Loucy (cell line): ENCODE data around the gene TRAF3IP1.

Experiments
- H2AFZ ChIP-seq: fragments of 200-600 bp; sonication (generic); 2 replicates; pipeline ENCODE4 v1.6.0; 2016; ENCODE audit warnings: antibody characterized with exemption, mild to moderate bottlenecking, low read length, moderate library complexity
- H3F3A ChIP-seq: fragments of 200-600 bp; 2 replicates; pipeline ENCODE4 v1.6.0; 2016; ENCODE audit warnings: antibody characterized with exemption, low read depth, mild to moderate bottlenecking
- H3K27me3 ChIP-seq: fragments of 200-600 bp; sonication (generic); 2 replicates; pipeline ENCODE4 v1.6.1; 2014; ENCODE audit warnings: low read length, mild to moderate bottlenecking; ENCODE audit not compliant: insufficient read depth, poor library complexity, severe bottlenecking
- H3K36me3 ChIP-seq: fragments of 200-600 bp; sonication (generic); 2 replicates; pipeline ENCODE4 v1.6.1; 2016; ENCODE audit warnings: low read length; ENCODE audit not compliant: insufficient read depth
- H3K4me1 ChIP-seq: fragments of 200-600 bp; sonication (generic); 2 replicates; pipeline ENCODE4 v1.5.1; 2014; ENCODE audit warnings: low read length, mild to moderate bottlenecking; ENCODE audit not compliant: insufficient read depth, poor library complexity, severe bottlenecking
- H3K4me2 ChIP-seq: fragments of 200-600 bp; sonication (generic); 2 replicates; pipeline ENCODE4 v1.6.0; 2014; ENCODE audit warnings: antibody characterized with exemption, low read length, low read depth, mild to moderate bottlenecking; ENCODE audit not compliant: poor library complexity, severe bottlenecking
- H3K4me3 ChIP-seq: fragments of 200-600 bp; sonication (generic); 2 replicates; pipeline ENCODE4 v1.5.1; 2014; ENCODE audit warnings: low read length, mild to moderate bottlenecking, mixed read lengths; ENCODE audit not compliant: poor library complexity, severe bottlenecking
- H3K79me2 ChIP-seq: fragments of 200-600 bp; sonication (generic); 2 replicates; pipeline ENCODE4 v1.6.1; 2014; ENCODE audit warnings: low read length; ENCODE audit not compliant: insufficient read depth
- H3K9ac ChIP-seq: fragments of 200-600 bp; sonication (generic); 2 replicates; pipeline ENCODE4 v1.6.0; 2014; ENCODE audit warnings: mild to moderate bottlenecking, low read depth, low read length, moderate library complexity; ENCODE audit not compliant: poor library complexity, severe bottlenecking
- H3K9me2 ChIP-seq: fragments of 200-600 bp; sonication (generic); replicated peaks from 2 replicates; pipeline ENCODE4 v1.6.1; 2016; ENCODE audit warnings: low read depth, low read length, mixed read lengths
- H3K9me3 ChIP-seq: fragments of 200-600 bp; sonication (generic); 2 replicates; pipeline ENCODE4 v1.6.1; 2014; ENCODE audit warnings: mild to moderate bottlenecking, antibody characterized with exemption, low read length, low read depth; ENCODE audit not compliant: insufficient read depth
- H4K20me1 ChIP-seq: fragments of 200-600 bp; sonication (generic); 2 replicates; pipeline ENCODE4 v1.6.0; 2014; ENCODE audit warnings: antibody characterized with exemption, low read length, mild to moderate bottlenecking; ENCODE audit not compliant: insufficient read depth, poor library complexity, severe bottlenecking
- EZH2phosphoT487 ChIP-seq: fragments of 200-600 bp; IDR thresholded peaks from 2 replicates; pipeline ENCODE4 v1.6.1; 2018; ENCODE audit warnings: antibody characterized with exemption, mild to moderate bottlenecking, moderate library complexity, borderline replicate concordance
- TF ChIP-seq, protein P1 (sequence below): fragments of 200-600 bp; sonication (generic); conservative IDR thresholded peaks from 2 replicates; pipeline ENCODE4 v1.5.1; 2014; ENCODE audit warnings: mild to moderate bottlenecking, antibody characterized with exemption, low read length

The TRAF3IP1 gene

DNA sequence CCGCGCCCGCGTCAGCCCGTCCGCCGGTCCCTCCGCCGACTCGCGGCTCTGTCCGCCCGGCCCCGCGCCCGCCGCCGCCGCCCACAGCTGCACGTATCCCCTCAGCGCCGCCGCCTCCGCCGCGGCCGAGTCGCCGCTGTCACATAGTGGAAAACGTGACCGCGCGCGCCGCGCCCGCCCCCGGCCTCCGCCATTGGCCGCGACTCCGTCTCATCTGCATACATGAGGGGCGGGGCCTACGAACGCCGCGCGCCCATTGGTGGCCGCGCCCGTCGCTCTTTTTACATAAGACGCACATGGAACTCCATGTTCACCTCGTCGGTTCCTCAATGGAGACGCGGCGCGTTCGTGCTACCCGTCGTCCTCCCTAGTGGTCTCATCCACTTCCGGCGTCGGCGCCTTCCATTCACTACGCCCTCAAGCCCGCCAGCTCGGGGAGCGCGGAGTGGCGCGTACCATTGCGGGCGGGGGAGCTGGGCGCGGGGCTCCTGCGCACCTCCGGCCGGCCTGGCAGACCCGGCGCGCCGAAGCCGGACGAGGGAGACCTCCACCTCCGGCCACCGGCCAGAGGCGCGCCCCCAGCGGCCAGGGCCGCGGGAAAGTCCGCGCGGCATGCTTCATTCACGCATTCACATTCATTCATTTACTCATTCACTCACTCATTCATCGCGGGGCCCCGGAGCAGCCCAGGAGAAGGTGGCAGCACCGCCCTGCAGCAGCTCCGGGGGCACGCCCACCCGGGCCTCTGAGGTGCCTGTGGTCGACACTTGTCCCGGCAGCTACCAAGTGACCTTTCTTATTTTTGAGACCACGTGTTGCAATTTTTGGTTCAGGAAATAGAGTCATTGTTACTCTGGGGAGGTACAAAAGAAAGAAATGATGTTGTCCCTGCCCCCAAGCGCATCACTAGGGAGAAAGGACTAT is 31.4 kb upstream of the TRAF3IP1 start:
- H2AFZ ChIP-seq: peak overlapping the region; percentile 98
- H3K36me3 ChIP-seq: no peaks in the 10 kb centered on the region
- H3K4me1 ChIP-seq: peaks cover 43% of the 10 kb centered on the region

DNA sequence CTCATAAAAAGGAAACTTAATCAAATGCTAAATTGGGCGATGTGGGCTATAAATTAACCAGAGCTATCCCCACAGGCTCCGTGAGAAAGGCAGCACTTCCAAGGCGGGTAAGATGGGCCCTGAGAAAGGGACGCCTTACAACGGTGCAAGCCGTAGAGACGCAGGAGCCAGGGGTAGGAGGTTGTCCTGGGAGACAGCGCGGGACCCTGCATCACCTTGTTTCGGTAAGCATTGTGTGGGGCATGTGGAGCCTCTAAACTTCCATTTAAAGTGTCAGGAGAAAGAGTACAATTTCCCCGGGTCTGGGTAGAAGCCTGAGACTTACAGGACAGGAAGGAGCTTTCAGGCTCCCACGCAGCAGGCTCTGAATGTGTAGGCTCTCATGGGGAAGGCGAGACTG is 30.7 kb upstream of the TRAF3IP1 start:
- peaks cover 21% of the 10 kb centered on the region for H4K20me1 ChIP-seq
- H3K4me1 ChIP-seq: peaks cover 40% of the 10 kb centered on the region
- peak overlapping the region; percentile 84 for H3K4me2 ChIP-seq
- H3K4me3 ChIP-seq: peak overlapping the region; percentile 75
- no peaks in the 10 kb centered on the region for H3K36me3 ChIP-seq
- H3K9me3 ChIP-seq: no peaks in the 10 kb centered on the region
- peak overlapping the region; percentile 77 for H3K9ac ChIP-seq
- H3K79me2 ChIP-seq: peaks cover 35% of the 10 kb centered on the region
- H2AFZ ChIP-seq: peak overlapping the region; percentile 98
- H3K9me2 ChIP-seq: no peaks in the 10 kb centered on the region
- no peak for TF ChIP-seq EZH2phosphoT487
- TF ChIP-seq, protein P1, sequence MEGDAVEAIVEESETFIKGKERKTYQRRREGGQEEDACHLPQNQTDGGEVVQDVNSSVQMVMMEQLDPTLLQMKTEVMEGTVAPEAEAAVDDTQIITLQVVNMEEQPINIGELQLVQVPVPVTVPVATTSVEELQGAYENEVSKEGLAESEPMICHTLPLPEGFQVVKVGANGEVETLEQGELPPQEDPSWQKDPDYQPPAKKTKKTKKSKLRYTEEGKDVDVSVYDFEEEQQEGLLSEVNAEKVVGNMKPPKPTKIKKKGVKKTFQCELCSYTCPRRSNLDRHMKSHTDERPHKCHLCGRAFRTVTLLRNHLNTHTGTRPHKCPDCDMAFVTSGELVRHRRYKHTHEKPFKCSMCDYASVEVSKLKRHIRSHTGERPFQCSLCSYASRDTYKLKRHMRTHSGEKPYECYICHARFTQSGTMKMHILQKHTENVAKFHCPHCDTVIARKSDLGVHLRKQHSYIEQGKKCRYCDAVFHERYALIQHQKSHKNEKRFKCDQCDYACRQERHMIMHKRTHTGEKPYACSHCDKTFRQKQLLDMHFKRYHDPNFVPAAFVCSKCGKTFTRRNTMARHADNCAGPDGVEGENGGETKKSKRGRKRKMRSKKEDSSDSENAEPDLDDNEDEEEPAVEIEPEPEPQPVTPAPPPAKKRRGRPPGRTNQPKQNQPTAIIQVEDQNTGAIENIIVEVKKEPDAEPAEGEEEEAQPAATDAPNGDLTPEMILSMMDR: no peak
- no peaks in the 10 kb centered on the region for H3K27me3 ChIP-seq
- H3F3A ChIP-seq: no peaks in the 10 kb centered on the region

More for the DNA sequence above, 31.4 kb upstream of the TRAF3IP1 start:
- Histone ChIP-seq H3K4me2 (peak overlapping the region; percentile 84), H3K9ac (peak overlapping the region; percentile 77), H3K4me3 (peak overlapping the region; percentile 75), H3K9me2 (no peaks in the 10 kb centered on the region), H4K20me1 (peaks cover 21% of the 10 kb centered on the region), H3K27me3 (no peaks in the 10 kb centered on the region), H3K79me2 (peaks cover 40% of the 10 kb centered on the region), H3F3A (no peaks in the 10 kb centered on the region), H3K9me3 (no peaks in the 10 kb centered on the region)
- TF ChIP-seq, protein P1: peak; percentile 10; the same call in 1 of the 2 replicates
- no peak for TF ChIP-seq EZH2phosphoT487

DNA sequence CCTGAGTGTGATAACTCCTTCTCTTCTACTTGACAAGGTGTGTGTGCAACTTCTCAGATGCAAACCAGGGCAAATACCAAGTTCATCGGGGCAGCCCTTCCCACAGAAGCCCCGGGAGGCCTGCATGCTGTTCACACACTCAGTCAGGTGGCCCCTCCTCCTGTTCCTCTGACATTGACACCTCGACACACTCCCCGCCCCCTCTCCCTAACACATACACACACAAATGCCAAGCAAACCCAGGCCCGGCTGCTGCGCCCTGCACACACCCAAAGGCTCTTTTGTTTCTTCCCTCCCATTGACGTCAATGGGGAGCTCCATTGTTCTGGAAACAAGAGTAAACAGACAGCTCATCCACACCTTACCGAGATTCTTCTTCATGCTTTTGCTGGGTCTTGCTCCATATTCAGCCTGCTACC is 30.2 kb upstream of the TRAF3IP1 start:
- Histone ChIP-seq H3K9me2 (no peaks in the 10 kb centered on the region), H3K79me2 (peaks cover 32% of the 10 kb centered on the region), H3K27me3 (no peaks in the 10 kb centered on the region), H3K4me2 (peak overlapping the region; percentile 84), H3K36me3 (no peaks in the 10 kb centered on the region), H2AFZ (no peak overlapping the region), H3K4me1 (peaks cover 36% of the 10 kb centered on the region), H3F3A (no peaks in the 10 kb centered on the region), H3K9ac (peak overlapping the region; percentile 77), H3K4me3 (peak overlapping the region; percentile 75), H3K9me3 (no peaks in the 10 kb centered on the region), H4K20me1 (peaks cover 21% of the 10 kb centered on the region)
- TF ChIP-seq, protein P1: no peak
- TF ChIP-seq EZH2phosphoT487: no peak
